Measurements from ENCODE around the gene SREBF2.

Gene SREBF2

GRCh38 chr22:41836551-41836950, 3.6 kb downstream of the SREBF2 start:
- TF ChIP-seq FOXP2 (optimal IDR thresholded peaks at IDR 0.05; ENCODE audit: borderline replicate concordance, extremely low read depth, extremely low read length, insufficient read depth) (no peak), REST (IDR thresholded peaks at IDR 0.05; ENCODE audit: insufficient read depth in 1 of 2, low read depth in 2 of 2, low read length in 2 of 2) (no peak), POLR2AphosphoS5 (IDR thresholded peaks at IDR 0.05; ENCODE audit: low read depth, low read length) (no peak), TAF1 (IDR thresholded peaks at IDR 0.05; ENCODE audit: borderline replicate concordance, insufficient read depth, low read length) (no peak), SIN3A (IDR thresholded peaks at IDR 0.05; ENCODE audit: borderline replicate concordance, insufficient read depth, low read length) (no peak)

- TF ChIP-seq REST (IDR thresholded peaks at IDR 0.05; ENCODE audit: insufficient read depth in 1 of 2, low read depth in 2 of 2, low read length in 2 of 2) (no peak), POLR2AphosphoS5 (IDR thresholded peaks at IDR 0.05; ENCODE audit: low read depth, low read length) (no peak), SIN3A (IDR thresholded peaks at IDR 0.05; ENCODE audit: borderline replicate concordance, insufficient read depth, low read length) (no peak), TAF1 (IDR thresholded peaks at IDR 0.05; ENCODE audit: borderline replicate concordance, insufficient read depth, low read length) (no peak), FOXP2 (optimal IDR thresholded peaks at IDR 0.05; ENCODE audit: borderline replicate concordance, extremely low read depth, extremely low read length, insufficient read depth) (no peak)
Observed at GRCh38 chr22:41838842-41839618, 6.1 kb downstream of the SREBF2 start.

GRCh38 chr22:41840216-41840615, 7.3 kb downstream of the SREBF2 start:
- TF ChIP-seq POLR2AphosphoS5 (IDR thresholded peaks at IDR 0.05; ENCODE audit: low read depth, low read length) (no peak), SIN3A (IDR thresholded peaks at IDR 0.05; ENCODE audit: borderline replicate concordance, insufficient read depth, low read length) (no peak), REST (IDR thresholded peaks at IDR 0.05; ENCODE audit: insufficient read depth in 1 of 2, low read depth in 2 of 2, low read length in 2 of 2) (no peak), FOXP2 (optimal IDR thresholded peaks at IDR 0.05; ENCODE audit: borderline replicate concordance, extremely low read depth, extremely low read length, insufficient read depth) (no peak), TAF1 (IDR thresholded peaks at IDR 0.05; ENCODE audit: borderline replicate concordance, insufficient read depth, low read length) (no peak)

DNA sequence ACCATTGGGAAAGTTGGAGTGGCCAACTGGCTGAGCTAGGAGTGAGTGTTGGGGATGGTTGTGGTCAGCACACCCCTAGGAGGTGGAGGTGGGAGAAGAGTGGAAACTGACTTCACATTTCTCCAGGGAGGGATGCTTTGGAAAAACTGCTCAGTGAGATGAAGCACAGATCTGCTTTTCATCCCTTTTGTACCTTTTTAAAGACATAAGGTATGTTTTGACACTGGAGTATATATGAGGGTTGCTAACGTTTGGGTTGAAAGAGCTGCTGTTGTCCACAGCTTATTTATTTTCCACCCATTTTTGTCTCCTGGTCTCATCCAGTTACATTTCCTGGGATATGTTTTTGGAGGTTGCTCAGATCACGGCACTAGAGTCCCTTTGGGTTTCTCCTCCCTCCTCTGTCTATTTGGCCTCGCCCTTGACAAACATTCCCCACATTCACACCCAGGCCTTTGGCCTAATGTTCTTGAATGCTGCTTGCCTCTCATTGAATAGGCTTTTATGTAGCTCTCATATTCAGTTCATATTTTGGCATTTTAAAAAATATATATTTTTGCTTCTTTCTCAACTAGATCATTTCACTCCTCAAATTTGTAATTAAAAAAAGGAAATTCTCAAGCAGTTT, 8.3 kb downstream of the SREBF2 start:
- TF ChIP-seq FOXP2 (optimal IDR thresholded peaks at IDR 0.05; ENCODE audit: borderline replicate concordance, extremely low read depth, extremely low read length, insufficient read depth) (no peak), TAF1 (IDR thresholded peaks at IDR 0.05; ENCODE audit: borderline replicate concordance, insufficient read depth, low read length) (no peak), SIN3A (IDR thresholded peaks at IDR 0.05; ENCODE audit: borderline replicate concordance, insufficient read depth, low read length) (no peak), POLR2AphosphoS5 (IDR thresholded peaks at IDR 0.05; ENCODE audit: low read depth, low read length) (no peak), REST (IDR thresholded peaks at IDR 0.05; ENCODE audit: insufficient read depth in 1 of 2, low read depth in 2 of 2, low read length in 2 of 2) (no peak)

Data from PFSK-1 (cell line).